HepG2 (cell line): ENCODE data around the gene SUPT6H. TPM values are rescaled to one million over a fixed set of nuclear protein-coding genes. Genes with fewer than 3 reads are reported as not detected.
A peak's percentile ranks its signal among the peaks of the same experiment; 100 is the strongest.

ENCODE experiments used
- CC2D1A ChIP-seq: sonication (generic); formaldehyde crosslinking; IDR thresholded peaks from 2 replicates; pipeline ENCODE4 v1.8.1; 2023; ENCODE audit warnings: mild to moderate bottlenecking, missing genetic modification reagents
- CCDC6 ChIP-seq: sonication (generic); formaldehyde crosslinking; IDR thresholded peaks from 2 replicates; pipeline ENCODE4 v1.8.1; 2022; ENCODE audit warnings: mild to moderate bottlenecking, missing genetic modification reagents, moderate library complexity
- HOXA7 ChIP-seq: sonication (generic); formaldehyde crosslinking; IDR thresholded peaks from 2 replicates; pipeline ENCODE4 v1.8.1; 2022; ENCODE audit warnings: mild to moderate bottlenecking, missing genetic modification reagents, moderate library complexity
- MTF1 ChIP-seq: sonication (generic); formaldehyde crosslinking; IDR thresholded peaks from 2 replicates; pipeline ENCODE4 v1.5.0; 2020; ENCODE audit warnings: missing genetic modification reagents
- NCOR1 ChIP-seq: fragments of 200-600 bp; sonication (generic); IDR thresholded peaks from 2 replicates; pipeline ENCODE4 v1.7.0; 2017; ENCODE audit warnings: antibody characterized with exemption, low read length, borderline replicate concordance
- TMF1 ChIP-seq: sonication (generic); formaldehyde crosslinking; IDR thresholded peaks from 2 replicates; pipeline ENCODE4 v1.8.1; 2022; ENCODE audit warnings: low read depth, missing genetic modification reagents
- U2AF1 ChIP-seq: fragments of 200-400 bp; formaldehyde crosslinking; optimal IDR thresholded peaks from 2 replicates; pipeline ENCODE3; 2017; ENCODE audit warnings: mild to moderate bottlenecking, low read depth, low read length
- ZKSCAN8 ChIP-seq: IDR thresholded peaks from 2 replicates; pipeline ENCODE4 v1.6.1; 2016; ENCODE audit warnings: borderline replicate concordance, missing genetic modification reagents, missing compliant biosample characterization
- ZNF121 ChIP-seq: sonication (generic); formaldehyde crosslinking; IDR thresholded peaks from 2 replicates; pipeline ENCODE4 v1.5.0; 2020; ENCODE audit warnings: mild to moderate bottlenecking, missing genetic modification reagents
- ZNF468 ChIP-seq: sonication (generic); formaldehyde crosslinking; IDR thresholded peaks from 2 replicates; pipeline ENCODE4 v1.8.0; 2022; ENCODE audit warnings: mild to moderate bottlenecking, moderate library complexity, missing genetic modification reagents
- ZNF546 ChIP-seq: sonication (generic); formaldehyde crosslinking; conservative IDR thresholded peaks from 2 replicates; pipeline ENCODE4 v1.8.1; 2023; ENCODE audit warnings: mild to moderate bottlenecking, missing genetic modification reagents
- ZNF709 ChIP-seq: sonication (generic); formaldehyde crosslinking; IDR thresholded peaks from 2 replicates; pipeline ENCODE4 v1.5.0; 2020; ENCODE audit warnings: mild to moderate bottlenecking, missing genetic modification reagents
- ZNF724P ChIP-seq: sonication (generic); formaldehyde crosslinking; IDR thresholded peaks from 2 replicates; pipeline ENCODE4 v1.8.0; 2022; ENCODE audit warnings: missing genetic modification reagents, borderline replicate concordance
- polyA plus RNA-seq, 8 experiments: library from polyadenylated mRNA; depleted of rRNA in 3 of 8; stranded (reverse) in 7 of 8; unstranded in 1 of 8; fragments of >200 nt; fragmentation: Illumina TruSeq in 4 of 8; extraction: Trizol in 4 of 8; gene quantifications; 2 replicates each; pipeline versions ENCODE4 v1.2.1 to v1.2.3, GENCODE V29; 2011 to 2016; ENCODE audit warnings: low read depth in 4 of 8, missing spikeins in 1 of 8, mixed read lengths in 1 of 8; ENCODE audit not compliant: insufficient read depth in 1 of 8
- total RNA-seq, 5 experiments: library from RNA; depleted of rRNA; stranded (reverse); fragments of >200 nt; fragmentation: Illumina TruSeq; extraction: Trizol; gene quantifications; 2 replicates each; pipeline ENCODE4 v1.2.3, GENCODE V29; 2016; ENCODE audit warnings: low read depth in 1 of 5
- TF ChIP-seq, protein P1 (sequence below): IDR thresholded peaks from 2 replicates; pipeline ENCODE4 v1.6.1; 2018; ENCODE audit warnings: missing genetic modification reagents
- TF ChIP-seq, protein P2 (sequence below): sonication (generic); formaldehyde crosslinking; IDR thresholded peaks from 2 replicates; pipeline ENCODE4 v1.5.1; 2020; ENCODE audit warnings: missing genetic modification reagents, mild to moderate bottlenecking, borderline replicate concordance
- TF ChIP-seq, protein P3 (sequence below): sonication (generic); formaldehyde crosslinking; IDR thresholded peaks from 2 replicates; pipeline ENCODE4 v1.4.0; 2020; ENCODE audit warnings: missing genetic modification reagents, borderline replicate concordance
- TF ChIP-seq, protein P4 (sequence below): sonication (generic); formaldehyde crosslinking; IDR thresholded peaks from 2 replicates; pipeline ENCODE4 v1.4.0; 2020; ENCODE audit warnings: mild to moderate bottlenecking, missing genetic modification reagents
- TF ChIP-seq, protein P5 (sequence below): sonication (generic); formaldehyde crosslinking; IDR thresholded peaks from 2 replicates; pipeline ENCODE4 v1.4.0; 2020; ENCODE audit warnings: missing genetic modification reagents

The SUPT6H gene
- total and polyA plus RNA-seq, 2 of the 13 experiments (the other 11 are each of a cell fraction or from before 2014, with no cell fraction given): 32.7 to 39.9 TPM

DNA sequence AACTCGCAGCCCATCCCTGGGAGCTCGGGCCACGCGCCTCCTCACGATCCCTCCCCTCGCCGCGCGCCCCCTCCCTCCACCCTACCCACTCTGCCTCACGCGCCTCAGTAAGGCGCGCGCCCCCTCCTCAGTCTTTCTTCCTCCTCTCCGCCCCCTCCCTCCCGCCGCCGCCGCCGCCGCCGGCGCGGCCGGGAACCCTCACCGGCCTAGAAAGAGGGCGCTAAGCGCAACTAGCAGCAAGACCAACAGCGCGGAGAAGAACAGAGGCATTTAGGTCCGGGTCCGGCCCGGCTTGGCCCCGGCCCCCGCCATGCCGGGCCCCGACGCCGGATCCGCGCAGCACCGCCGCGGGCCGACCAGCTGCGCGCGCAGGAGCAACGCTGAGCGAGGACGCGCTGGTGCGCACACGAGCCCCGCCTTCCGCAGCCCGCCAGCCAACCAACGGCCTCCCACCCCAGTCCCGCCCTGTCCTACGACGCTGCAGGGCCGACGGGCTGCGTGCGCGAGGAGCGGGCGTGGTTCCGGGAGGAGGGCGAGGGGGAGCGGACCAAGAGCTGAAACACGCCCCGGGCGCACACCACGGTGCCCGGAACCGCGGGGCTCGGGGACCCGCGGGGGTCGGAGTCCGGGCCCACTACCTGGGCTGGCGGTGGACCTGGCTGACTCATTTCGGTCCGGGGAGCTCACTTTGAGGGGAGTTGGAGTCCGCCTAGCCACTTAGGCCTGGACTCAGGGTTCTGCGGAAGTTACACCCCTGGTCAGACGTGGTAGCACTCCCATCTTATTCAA lies 17.0 kb upstream of the SUPT6H start, which contains the start of gene BLTP2 (continued):
- no peak for TF ChIP-seq ZNF121 (CRISPR knock-in tag)
- no peak; the same call in 1 of the 2 replicates for TF ChIP-seq ZNF546
- peak; percentile 80; the same call in 1 of the 2 replicates for TF ChIP-seq TMF1 (CRISPR knock-in tag)
- no peak for TF ChIP-seq NCOR1
- TF ChIP-seq CCDC6 (CRISPR knock-in tag): no peak
- no peak for TF ChIP-seq HOXA7 (CRISPR knock-in tag)
- TF ChIP-seq ZNF468 (CRISPR knock-in tag): no peak
- no peak for TF ChIP-seq ZKSCAN8 (CRISPR knock-in tag)
- no peak for TF ChIP-seq CC2D1A (CRISPR knock-in tag)
- TF ChIP-seq, protein P1, sequence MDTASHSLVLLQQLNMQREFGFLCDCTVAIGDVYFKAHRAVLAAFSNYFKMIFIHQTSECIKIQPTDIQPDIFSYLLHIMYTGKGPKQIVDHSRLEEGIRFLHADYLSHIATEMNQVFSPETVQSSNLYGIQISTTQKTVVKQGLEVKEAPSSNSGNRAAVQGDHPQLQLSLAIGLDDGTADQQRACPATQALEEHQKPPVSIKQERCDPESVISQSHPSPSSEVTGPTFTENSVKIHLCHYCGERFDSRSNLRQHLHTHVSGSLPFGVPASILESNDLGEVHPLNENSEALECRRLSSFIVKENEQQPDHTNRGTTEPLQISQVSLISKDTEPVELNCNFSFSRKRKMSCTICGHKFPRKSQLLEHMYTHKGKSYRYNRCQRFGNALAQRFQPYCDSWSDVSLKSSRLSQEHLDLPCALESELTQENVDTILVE (CRISPR knock-in tag): no peak
- TF ChIP-seq, protein P2, sequence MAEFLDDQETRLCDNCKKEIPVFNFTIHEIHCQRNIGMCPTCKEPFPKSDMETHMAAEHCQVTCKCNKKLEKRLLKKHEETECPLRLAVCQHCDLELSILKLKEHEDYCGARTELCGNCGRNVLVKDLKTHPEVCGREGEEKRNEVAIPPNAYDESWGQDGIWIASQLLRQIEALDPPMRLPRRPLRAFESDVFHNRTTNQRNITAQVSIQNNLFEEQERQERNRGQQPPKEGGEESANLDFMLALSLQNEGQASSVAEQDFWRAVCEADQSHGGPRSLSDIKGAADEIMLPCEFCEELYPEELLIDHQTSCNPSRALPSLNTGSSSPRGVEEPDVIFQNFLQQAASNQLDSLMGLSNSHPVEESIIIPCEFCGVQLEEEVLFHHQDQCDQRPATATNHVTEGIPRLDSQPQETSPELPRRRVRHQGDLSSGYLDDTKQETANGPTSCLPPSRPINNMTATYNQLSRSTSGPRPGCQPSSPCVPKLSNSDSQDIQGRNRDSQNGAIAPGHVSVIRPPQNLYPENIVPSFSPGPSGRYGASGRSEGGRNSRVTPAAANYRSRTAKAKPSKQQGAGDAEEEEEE: no peak
- TF ChIP-seq, protein P3, sequence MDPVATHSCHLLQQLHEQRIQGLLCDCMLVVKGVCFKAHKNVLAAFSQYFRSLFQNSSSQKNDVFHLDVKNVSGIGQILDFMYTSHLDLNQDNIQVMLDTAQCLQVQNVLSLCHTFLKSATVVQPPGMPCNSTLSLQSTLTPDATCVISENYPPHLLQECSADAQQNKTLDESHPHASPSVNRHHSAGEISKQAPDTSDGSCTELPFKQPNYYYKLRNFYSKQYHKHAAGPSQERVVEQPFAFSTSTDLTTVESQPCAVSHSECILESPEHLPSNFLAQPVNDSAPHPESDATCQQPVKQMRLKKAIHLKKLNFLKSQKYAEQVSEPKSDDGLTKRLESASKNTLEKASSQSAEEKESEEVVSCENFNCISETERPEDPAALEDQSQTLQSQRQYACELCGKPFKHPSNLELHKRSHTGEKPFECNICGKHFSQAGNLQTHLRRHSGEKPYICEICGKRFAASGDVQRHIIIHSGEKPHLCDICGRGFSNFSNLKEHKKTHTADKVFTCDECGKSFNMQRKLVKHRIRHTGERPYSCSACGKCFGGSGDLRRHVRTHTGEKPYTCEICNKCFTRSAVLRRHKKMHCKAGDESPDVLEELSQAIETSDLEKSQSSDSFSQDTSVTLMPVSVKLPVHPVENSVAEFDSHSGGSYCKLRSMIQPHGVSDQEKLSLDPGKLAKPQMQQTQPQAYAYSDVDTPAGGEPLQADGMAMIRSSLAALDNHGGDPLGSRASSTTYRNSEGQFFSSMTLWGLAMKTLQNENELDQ (CRISPR knock-in tag): no peak
- TF ChIP-seq ZNF709 (CRISPR knock-in tag): no peak; the same call in 1 of the 2 replicates
- TF ChIP-seq, protein P4, sequence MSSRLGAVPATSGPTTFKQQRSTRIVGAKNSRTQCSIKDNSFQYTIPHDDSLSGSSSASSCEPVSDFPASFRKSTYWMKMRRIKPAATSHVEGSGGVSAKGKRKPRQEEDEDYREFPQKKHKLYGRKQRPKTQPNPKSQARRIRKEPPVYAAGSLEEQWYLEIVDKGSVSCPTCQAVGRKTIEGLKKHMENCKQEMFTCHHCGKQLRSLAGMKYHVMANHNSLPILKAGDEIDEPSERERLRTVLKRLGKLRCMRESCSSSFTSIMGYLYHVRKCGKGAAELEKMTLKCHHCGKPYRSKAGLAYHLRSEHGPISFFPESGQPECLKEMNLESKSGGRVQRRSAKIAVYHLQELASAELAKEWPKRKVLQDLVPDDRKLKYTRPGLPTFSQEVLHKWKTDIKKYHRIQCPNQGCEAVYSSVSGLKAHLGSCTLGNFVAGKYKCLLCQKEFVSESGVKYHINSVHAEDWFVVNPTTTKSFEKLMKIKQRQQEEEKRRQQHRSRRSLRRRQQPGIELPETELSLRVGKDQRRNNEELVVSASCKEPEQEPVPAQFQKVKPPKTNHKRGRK (CRISPR knock-in tag): no peak
- no peak for TF ChIP-seq MTF1 (CRISPR knock-in tag)
- TF ChIP-seq U2AF1: no peak
- no peak for TF ChIP-seq ZNF724P (CRISPR knock-in tag)
- TF ChIP-seq, protein P5, sequence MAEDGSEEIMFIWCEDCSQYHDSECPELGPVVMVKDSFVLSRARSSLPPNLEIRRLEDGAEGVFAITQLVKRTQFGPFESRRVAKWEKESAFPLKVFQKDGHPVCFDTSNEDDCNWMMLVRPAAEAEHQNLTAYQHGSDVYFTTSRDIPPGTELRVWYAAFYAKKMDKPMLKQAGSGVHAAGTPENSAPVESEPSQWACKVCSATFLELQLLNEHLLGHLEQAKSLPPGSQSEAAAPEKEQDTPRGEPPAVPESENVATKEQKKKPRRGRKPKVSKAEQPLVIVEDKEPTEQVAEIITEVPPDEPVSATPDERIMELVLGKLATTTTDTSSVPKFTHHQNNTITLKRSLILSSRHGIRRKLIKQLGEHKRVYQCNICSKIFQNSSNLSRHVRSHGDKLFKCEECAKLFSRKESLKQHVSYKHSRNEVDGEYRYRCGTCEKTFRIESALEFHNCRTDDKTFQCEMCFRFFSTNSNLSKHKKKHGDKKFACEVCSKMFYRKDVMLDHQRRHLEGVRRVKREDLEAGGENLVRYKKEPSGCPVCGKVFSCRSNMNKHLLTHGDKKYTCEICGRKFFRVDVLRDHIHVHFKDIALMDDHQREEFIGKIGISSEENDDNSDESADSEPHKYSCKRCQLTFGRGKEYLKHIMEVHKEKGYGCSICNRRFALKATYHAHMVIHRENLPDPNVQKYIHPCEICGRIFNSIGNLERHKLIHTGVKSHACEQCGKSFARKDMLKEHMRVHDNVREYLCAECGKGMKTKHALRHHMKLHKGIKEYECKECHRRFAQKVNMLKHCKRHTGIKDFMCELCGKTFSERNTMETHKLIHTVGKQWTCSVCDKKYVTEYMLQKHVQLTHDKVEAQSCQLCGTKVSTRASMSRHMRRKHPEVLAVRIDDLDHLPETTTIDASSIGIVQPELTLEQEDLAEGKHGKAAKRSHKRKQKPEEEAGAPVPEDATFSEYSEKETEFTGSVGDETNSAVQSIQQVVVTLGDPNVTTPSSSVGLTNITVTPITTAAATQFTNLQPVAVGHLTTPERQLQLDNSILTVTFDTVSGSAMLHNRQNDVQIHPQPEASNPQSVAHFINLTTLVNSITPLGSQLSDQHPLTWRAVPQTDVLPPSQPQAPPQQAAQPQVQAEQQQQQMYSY (CRISPR knock-in tag): 0 out of 2 replicates have a peak, but pooled peaks have one; percentile 23
